ENCODE data around the gene MAD2L1.

DNA sequence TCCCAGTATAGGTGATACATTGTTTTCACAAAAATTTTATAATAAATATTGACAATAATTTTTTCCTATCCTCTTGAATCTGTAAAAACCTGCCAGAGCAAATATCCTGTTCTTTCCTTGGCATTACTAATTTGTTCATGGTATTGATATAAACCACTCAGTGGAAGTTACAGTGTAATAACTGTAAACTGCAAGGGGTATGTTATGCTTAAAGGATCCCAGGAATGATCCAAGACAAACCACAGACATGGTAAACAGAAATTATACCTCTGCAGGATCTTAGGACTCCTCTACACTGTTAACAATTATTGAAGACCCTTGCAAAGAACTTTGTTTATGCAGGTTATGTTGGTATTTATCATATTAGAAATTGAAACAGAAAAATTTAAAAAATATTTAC, 17.7 kb upstream of the MAD2L1 start:
- no peak for TF ChIP-seq POLR2A (IDR thresholded peaks at IDR 0.05)
- TF ChIP-seq, protein P1, sequence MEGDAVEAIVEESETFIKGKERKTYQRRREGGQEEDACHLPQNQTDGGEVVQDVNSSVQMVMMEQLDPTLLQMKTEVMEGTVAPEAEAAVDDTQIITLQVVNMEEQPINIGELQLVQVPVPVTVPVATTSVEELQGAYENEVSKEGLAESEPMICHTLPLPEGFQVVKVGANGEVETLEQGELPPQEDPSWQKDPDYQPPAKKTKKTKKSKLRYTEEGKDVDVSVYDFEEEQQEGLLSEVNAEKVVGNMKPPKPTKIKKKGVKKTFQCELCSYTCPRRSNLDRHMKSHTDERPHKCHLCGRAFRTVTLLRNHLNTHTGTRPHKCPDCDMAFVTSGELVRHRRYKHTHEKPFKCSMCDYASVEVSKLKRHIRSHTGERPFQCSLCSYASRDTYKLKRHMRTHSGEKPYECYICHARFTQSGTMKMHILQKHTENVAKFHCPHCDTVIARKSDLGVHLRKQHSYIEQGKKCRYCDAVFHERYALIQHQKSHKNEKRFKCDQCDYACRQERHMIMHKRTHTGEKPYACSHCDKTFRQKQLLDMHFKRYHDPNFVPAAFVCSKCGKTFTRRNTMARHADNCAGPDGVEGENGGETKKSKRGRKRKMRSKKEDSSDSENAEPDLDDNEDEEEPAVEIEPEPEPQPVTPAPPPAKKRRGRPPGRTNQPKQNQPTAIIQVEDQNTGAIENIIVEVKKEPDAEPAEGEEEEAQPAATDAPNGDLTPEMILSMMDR (IDR thresholded peaks at IDR 0.05), result no peak

Measured in body of pancreas (tissue), 4 donors.